AG04450 (cell line): ENCODE data around the gene CRTC2. TPM values are rescaled to one million over a fixed set of nuclear protein-coding genes. Genes with fewer than 3 reads are reported as not detected.

ENCODE experiments used
- CTCF ChIA-PET: fragments of 300-600, 350-600 bp; formaldehyde crosslinking; extraction: SDS; loops from one replicate; lab custom pipeline; 2022; ENCODE audit warnings: antibody characterized with exemption, inconsistent platforms; lab: Charles Lee
- POLR2A ChIA-PET: fragments of 350-600 bp; formaldehyde crosslinking; extraction: SDS; loops from one replicate; lab custom pipeline; 2021; ENCODE audit warnings: antibody characterized with exemption, inconsistent platforms; lab: Yijun Ruan, JAX
- DNase-seq: peaks from one replicate; pipeline ENCODE4 v3.0.0-alpha.2; 2011; ENCODE audit warnings: low read depth, low spot score
- H3K27ac ChIP-seq: one replicate; pipeline ENCODE4 v1.5.1; 2012; ENCODE audit warnings: low read depth, low read length, control low read depth
- H3K27me3 ChIP-seq: one replicate; pipeline ENCODE4 v1.6.0; 2012; ENCODE audit warnings: low read length; ENCODE audit not compliant: control insufficient read depth, insufficient read depth
- H3K4me3 ChIP-seq: 2 replicates; pipeline ENCODE4 v1.5.1; 2011; ENCODE audit warnings: mild to moderate bottlenecking, low read depth, low read length, control low read depth
- H3K9me3 ChIP-seq: 2 replicates; pipeline ENCODE4 v1.5.1; 2012; ENCODE audit warnings: low read length; ENCODE audit not compliant: control insufficient read depth, insufficient read depth
- polyA plus RNA-seq: library from polyadenylated mRNA; depleted of rRNA; stranded (reverse); fragments of >200 nt; gene quantifications from 2 replicates; pipeline ENCODE4 v1.2.3, GENCODE V29; 2011
- TF ChIP-seq, protein P1 (sequence below): IDR thresholded peaks from 2 replicates; pipeline ENCODE4 v1.5.1; 2011; ENCODE audit warnings: low read depth, low read length, control low read depth, inconsistent platforms

Gene CRTC2
- polyA plus RNA-seq, 1 experiment, result 12.7 TPM

DNA sequence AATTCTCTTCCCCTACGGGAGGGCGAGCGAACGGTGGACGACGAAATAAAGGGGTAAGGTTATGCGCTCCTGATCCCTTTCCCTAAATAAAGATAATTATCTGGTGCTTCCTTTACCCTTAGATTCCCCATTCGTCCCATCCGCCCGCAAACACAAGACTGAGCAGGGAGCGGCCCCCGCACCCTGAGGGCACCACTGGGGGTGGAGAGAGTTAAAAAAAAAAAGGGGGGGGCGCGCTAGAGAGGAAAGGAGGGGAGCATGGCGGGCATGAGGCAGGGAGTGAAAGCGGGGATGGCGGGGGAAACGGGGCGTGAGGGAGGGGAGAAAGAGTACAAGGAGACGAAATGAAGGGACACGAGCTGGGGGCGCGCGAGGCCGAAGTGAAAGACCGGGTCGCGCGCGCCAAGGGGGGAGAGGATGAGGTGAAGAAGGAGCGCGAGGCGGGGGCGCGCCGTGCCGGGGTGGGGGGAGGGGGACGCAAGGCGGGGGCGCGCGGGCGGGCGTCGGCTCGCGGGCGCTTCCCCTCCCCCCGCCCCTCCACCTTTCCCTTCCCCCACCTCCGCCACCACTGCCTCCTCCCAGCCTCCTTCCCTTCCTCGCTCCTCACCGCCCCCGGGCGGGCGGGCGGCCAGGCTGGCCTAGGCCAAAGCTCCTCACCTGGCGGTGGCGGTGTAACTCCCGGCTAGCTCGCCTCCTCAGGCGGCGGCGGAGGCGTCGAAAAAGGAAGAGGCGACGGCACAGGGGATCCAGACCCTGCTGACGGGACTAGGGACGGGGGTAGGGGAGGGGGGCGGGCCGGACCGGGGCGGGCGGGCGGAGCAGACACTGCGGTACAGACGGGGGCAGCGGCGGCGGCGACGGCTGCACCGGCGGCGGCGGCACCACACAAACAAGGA lies 36.1 kb downstream of the CRTC2 start:
- Histone ChIP-seq H3K9me3 (no peaks in the 10 kb centered on the region), H3K4me3 (peak overlapping the region; percentile 91), H3K27ac (peak overlapping the region; percentile 39), H3K27me3 (no peaks in the 10 kb centered on the region)
- ChIA-PET POLR2A (interaction anchor here (0.6 to 1.4 kb wide), 3 partner anchors 24 to 133 kb away, joined by 3 to 4 read pairs (median 4); partner anchors contain the start of genes DENND4B and RPS27), CTCF (interaction anchor here (0.7 to 1.6 kb wide), 4 partner anchors 11 to 295 kb away, joined by 3 to 7 read pairs (median 4); partner anchors contain the start of genes RAB13 and S100A13)
- no peak for DNase-seq
- TF ChIP-seq, protein P1, sequence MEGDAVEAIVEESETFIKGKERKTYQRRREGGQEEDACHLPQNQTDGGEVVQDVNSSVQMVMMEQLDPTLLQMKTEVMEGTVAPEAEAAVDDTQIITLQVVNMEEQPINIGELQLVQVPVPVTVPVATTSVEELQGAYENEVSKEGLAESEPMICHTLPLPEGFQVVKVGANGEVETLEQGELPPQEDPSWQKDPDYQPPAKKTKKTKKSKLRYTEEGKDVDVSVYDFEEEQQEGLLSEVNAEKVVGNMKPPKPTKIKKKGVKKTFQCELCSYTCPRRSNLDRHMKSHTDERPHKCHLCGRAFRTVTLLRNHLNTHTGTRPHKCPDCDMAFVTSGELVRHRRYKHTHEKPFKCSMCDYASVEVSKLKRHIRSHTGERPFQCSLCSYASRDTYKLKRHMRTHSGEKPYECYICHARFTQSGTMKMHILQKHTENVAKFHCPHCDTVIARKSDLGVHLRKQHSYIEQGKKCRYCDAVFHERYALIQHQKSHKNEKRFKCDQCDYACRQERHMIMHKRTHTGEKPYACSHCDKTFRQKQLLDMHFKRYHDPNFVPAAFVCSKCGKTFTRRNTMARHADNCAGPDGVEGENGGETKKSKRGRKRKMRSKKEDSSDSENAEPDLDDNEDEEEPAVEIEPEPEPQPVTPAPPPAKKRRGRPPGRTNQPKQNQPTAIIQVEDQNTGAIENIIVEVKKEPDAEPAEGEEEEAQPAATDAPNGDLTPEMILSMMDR, result 0 out of 2 replicates have a peak, but pooled peaks have one; percentile 17

GRCh38 chr1:153921803-153922075 lies 36.7 kb downstream of the CRTC2 start:
- peak overlapping the region; percentile 91 for H3K4me3 ChIP-seq
- DNase-seq, result no peak
- POLR2A ChIA-PET, result interaction anchor here (0.7 to 1.4 kb wide), 3 partner anchors 23 to 69 kb away, joined by 4 to 5 read pairs (median 4); partner anchors contain the start of genes DENND4B and RPS27
- no peaks in the 10 kb centered on the region for H3K9me3 ChIP-seq
- TF ChIP-seq, protein P1, result no peak
- H3K27me3 ChIP-seq, result no peaks in the 10 kb centered on the region
- no peak overlapping the region for H3K27ac ChIP-seq
- CTCF ChIA-PET, result interaction anchor here (1.0 to 1.6 kb wide), 3 partner anchors 10 to 100 kb away, joined by 3 to 7 read pairs (median 4); partner anchors contain the start of gene RAB13

DNA sequence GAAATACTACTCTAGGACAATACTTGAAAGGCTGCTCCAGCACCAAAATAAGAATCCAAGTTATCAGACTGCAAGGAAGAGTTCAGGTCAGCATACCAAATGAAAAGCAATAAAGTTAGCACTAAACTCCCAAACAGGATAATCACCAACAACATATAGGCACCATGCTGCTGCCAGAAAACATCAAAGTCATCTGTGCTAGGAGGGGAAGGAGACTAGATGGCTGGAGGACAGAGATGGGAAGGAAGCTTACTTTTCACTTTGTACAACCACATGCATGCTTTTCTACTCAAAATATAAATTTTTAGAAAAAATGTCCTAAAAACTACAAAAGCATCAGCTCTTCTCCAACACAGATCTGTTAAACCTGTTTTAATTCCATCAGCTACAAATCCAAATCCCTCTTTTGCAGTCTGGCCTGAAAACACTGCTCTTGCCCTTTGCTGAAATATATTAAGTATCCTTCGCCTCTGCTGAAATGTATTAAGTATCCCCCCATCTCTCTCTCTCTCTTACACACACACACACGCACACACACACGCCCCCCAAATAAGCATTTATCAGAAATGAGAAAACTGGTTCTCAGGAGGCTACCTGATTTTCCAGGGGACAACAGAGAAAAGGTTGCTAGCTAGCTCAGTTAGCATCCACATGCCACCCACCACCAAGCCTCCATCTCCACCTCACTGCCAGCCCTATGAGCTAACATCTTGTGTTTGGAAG lies 37.2 kb downstream of the CRTC2 start:
- POLR2A ChIA-PET, result interaction anchor here (0.7 to 1.4 kb wide), 3 partner anchors 23 to 69 kb away, joined by 4 to 5 read pairs (median 4); partner anchors contain the start of genes DENND4B and RPS27
- H3K27ac ChIP-seq, result no peak overlapping the region
- H3K27me3 ChIP-seq, result no peaks in the 10 kb centered on the region

GRCh38 chr1:153919876-153920852 lies 38.2 kb downstream of the CRTC2 start:
- H3K9me3 ChIP-seq, result no peaks in the 10 kb centered on the region
- no peak overlapping the region for H3K27ac ChIP-seq
- ChIA-PET POLR2A (interaction anchor here (0.5 kb wide), 1 partner anchor 114 kb away, joined by 3 read pairs; no protein-coding TSS in a partner anchor), CTCF (interaction anchor here (0.7 to 2.9 kb wide), 2 partner anchors 123 to 415 kb away, joined by 3 to 7 read pairs; no protein-coding TSS in a partner anchor)
- DNase-seq, result no peak
- no peaks in the 10 kb centered on the region for H3K27me3 ChIP-seq
- peak overlapping the region; percentile 91 for H3K4me3 ChIP-seq
- TF ChIP-seq, protein P1, result peak; percentile 39

More for the DNA sequence above, 37.2 kb downstream of the CRTC2 start:
- peak overlapping the region; percentile 91 for H3K4me3 ChIP-seq
- CTCF ChIA-PET, result interaction anchor here (1.5 to 2.9 kb wide), 3 partner anchors 65 to 124 kb away, joined by 4 to 7 read pairs (median 7); partner anchors contain the start of gene RAB13
- no peaks in the 10 kb centered on the region for H3K9me3 ChIP-seq
- no peak for DNase-seq
- TF ChIP-seq, protein P1, result no peak
